HG02938 (cell line): Measurements from ENCODE around the gene COL6A1.

Experiments used
- ATAC-seq: cut with Tn5 transposase; IDR thresholded peaks from one replicate; pipeline ENCODE4 v1.9.1; 2021; ENCODE audit warnings: mild to moderate bottlenecking, moderate library complexity; ENCODE audit not compliant: unreplicated experiment

Gene COL6A1

DNA sequence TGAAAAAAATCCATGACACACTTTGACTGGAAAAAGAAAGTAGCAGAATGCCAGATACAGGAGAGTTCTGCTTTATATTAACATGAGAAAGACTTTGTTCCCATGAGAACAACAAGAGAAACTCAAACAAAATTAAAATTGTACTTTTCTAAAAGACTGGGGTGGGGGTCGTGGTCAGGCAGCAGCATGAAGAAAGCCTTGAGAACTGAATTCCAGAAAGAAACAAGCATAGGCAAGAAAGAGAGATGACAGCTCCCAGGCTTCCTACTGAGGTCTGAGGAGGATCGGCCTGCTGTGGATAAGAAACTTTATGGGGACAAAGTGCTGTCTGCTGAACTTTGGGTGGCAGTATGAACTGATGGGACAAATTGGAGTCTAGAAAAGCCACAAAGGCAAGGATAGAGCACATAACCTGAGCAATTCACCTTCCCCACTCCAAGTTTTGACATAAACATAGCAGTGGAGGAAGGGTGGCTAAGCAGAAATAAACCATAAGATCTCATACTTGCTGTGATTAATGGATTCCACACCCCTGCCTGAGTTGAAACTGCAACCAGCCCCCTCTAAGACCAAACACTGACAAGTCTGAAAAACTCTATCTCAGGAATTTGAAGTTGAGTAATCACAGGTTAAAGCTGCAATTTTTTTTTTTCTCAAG is 43.7 kb downstream of the COL6A1 start:
- ATAC-seq: no peak

DNA sequence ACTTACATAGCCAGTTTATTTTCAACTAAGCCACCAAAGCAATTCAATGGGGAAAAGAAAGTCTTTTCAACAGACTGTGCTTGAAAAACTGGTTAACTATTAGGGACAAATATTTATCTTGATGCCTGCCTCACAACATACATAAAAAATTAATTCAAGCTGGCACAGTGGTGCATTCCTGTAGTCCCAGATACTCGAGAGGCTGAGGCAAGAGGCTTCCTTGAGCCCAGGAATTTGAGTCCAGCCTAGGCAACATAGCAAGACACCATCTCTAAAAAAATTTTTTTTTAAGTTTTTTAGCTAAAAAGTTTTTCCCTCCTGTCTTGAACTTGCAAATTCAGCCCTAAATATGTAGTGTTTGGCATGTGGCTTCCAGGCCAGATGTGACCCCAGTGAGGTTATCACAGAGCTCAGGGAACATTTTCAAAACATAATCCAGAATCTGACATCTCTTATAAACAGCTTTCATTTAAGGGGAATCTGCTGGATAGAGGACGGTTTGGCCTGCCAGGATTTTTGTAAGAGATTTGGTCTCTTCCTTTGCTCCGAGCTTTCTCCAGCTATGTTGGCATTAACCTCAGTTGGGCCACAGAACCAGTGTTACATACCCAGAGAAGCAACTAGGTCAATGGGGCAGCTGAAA is 46.4 kb downstream of the COL6A1 start:
- no peak for ATAC-seq

- ATAC-seq: no peak
Measured at GRCh38 chr21:46028573-46029091, 47.1 kb downstream of the COL6A1 start.

GRCh38 chr21:46029186-46029924 is 47.8 kb downstream of the COL6A1 start:
- ATAC-seq: no peak

GRCh38 chr21:46031484-46031883 is 49.9 kb downstream of the COL6A1 start:
- ATAC-seq: no peak

- no peak for ATAC-seq
Measured at GRCh38 chr21:46032100-46032499, 50.5 kb downstream of the COL6A1 start.

DNA sequence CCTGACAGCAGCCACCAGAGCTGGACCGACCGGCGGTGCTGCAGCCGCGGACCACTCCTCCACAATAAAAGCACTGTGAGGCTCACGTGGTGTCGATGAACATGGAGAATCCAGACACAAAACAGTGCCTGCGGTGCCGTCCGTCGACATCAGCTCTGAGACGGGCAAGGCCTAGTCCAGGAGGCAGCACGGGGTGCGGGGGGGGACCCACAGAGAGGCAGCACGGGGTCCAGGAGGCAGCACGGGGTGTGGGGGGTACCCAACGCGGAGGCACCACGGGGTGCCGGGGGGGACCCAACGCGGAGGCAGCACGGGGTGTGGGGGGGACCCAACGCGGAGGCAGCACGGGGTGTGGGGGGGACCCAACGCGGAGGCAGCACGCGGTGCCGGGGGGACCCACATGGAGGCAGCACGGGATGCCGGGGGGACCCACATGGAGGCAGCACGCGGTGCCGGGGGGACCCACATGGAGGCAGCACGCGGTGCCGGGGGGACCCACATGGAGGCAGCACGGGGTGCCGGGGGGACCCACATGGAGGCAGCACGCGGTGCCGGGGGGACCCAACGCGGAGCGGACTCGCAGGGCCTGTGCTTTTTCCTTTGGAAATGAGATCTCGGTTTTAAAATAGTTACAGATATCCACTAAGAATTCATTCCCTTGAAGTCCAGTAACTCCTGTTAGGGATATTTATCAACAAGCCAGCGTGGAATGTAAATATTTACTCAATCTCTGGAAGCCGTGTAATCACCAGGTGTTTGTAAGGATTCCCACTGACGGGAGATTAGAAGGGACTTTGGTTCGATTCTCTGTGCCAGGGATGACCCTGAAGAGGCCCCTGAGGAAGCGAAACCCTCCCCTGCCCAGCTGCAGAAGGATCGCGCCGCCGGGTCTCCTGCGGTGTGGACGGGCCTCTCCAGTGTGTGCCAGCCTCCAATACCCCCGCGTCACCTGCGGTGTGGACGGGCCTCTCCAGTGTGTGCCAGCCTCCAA is 52.1 kb downstream of the COL6A1 start:
- no peak for ATAC-seq

DNA sequence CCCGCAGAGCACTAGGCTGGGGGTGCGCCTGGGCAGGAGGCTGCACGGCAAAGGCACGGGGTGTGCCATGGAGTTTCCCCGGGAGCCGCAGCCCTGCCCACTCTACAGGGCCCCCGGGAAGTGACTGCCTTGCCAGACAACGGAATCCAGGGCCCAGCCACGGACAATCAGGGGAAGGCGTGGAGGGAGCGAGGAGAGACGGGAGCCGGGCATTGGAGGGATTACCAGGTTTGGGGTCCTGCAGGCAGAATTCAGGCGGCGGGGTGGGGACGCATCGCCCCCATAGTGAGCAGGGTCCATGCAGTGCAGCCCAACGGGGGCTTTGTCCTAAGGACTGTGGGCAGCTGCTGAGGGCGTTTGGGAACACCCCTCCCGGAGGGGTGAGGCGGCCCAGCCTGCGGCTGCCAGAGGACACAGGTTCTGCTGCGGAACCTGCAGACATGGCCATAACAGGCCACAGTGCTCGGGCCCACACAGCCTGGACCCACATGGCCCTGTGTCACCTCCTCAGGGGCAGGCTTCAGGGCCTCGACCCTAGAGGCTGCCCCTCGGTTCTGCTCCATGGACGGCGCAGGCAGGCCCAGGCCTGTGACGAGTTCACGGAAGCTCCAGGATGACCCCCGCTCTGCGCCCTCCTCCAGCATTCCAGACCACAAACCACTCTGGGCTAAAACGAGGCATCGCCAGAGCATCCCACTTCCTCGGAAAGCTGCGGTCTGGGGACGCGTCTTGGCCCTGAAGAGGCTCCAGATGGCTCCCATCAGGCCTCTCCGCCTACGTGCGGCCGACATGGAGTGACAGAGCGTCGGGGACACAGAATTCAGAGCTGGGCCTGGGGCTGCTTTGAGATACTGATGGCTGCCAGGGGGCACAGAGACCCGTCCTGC is 54.5 kb downstream of the COL6A1 start:
- ATAC-seq: no peak

DNA sequence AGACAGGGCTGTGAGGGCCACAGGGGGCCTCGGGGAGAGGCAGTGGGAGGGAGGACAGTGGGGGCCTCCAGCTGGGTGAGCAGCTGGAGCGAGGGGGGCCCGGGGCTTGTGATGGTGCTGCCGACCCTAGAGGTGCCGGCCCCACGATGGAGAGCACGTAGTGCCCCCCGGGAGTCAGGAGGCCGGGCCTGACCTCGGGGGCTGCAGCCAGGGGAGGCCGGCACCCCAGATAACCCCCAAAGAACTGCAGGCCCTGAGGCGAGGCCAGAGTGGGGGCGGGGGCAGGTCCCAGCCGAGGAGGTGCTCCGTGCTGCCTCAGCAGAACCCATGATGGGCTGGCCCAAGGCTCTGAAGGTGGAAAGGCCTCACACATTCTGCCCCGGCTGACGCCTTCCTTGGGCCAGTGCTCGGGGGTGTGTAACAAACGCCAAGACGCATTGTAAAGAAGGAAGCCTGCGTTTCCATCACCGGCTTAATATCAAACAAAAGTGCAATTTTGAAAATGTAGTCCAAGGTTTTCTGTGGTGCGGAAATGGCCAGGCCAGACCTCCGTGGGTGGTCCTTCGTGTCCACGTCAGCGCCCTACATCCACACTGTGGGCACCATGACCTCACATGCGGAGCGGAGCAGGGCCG is 55.2 kb downstream of the COL6A1 start:
- no peak for ATAC-seq

GRCh38 chr21:46037331-46038325 is 56.1 kb downstream of the COL6A1 start:
- ATAC-seq: no peak

GRCh38 chr21:46038341-46038829 is 56.8 kb downstream of the COL6A1 start:
- no peak for ATAC-seq

- no peak for ATAC-seq
Measured at GRCh38 chr21:46038871-46039397, 57.4 kb downstream of the COL6A1 start.

GRCh38 chr21:46039891-46040660 is 58.5 kb downstream of the COL6A1 start:
- ATAC-seq: no peak

DNA sequence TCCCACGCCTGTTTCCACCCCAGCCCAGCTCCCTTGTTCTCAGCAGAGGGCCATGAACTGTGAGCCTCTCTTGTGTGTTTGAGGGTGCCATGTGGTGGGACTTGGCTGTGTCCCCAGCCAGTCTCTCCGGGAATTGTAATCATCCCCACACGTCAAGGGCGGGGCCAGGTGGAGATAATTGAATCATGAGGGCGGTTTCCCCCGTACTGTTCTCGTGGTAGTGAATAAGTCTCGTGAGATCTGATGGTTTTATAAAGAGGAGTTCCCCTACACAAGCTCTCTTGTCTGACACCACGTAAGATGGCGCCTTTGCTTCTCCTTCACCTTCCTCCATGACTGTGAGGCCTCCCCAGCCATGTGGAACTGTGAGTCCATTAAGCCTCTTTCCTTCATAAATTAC is 59.1 kb downstream of the COL6A1 start:
- ATAC-seq: no peak

- ATAC-seq: no peak
Measured at GRCh38 chr21:46041183-46041582, 59.6 kb downstream of the COL6A1 start.

- ATAC-seq: no peak
Measured at GRCh38 chr21:46045154-46045553, 63.6 kb downstream of the COL6A1 start.

- no peak for ATAC-seq
Measured at GRCh38 chr21:46046471-46046870, 64.9 kb downstream of the COL6A1 start.
